Stimulated activated CD4-positive, alpha-beta T cell treated with anti-CD3 and anti-CD28 coated beads, Interleukin-1b, Interleukin-23, amount 100 ng/mL, for 24 hours (primary cell): ENCODE measurements around the gene C2orf49.
"Not testable (repeated sequence)": the region's sequence is repeated elsewhere in the genome, so short reads cannot be mapped to it uniquely, and the experiment has no call there.

Experiments
- DNase-seq, 4 experiments: peaks; one replicate each; pipeline ENCODE4 v3.0.0-alpha.2; 2020; ENCODE audit warnings: low read depth in 4 of 4, low spot score in 1 of 4

C2orf49 gene

GRCh38 chr2:105320651-105321215 is 16.6 kb upstream of the C2orf49 start:
- DNase-seq = no peak

- DNase-seq = no peak
Measured at GRCh38 chr2:105321875-105322646, 15.3 kb upstream of the C2orf49 start.

- no peak for DNase-seq
Measured at GRCh38 chr2:105323111-105323510, 14.2 kb upstream of the C2orf49 start.

- DNase-seq = no peak
Measured at GRCh38 chr2:105324101-105324500, 13.2 kb upstream of the C2orf49 start.

- DNase-seq = no peak
Measured at GRCh38 chr2:105324732-105325131, 12.6 kb upstream of the C2orf49 start.

- no peak for DNase-seq
Measured at GRCh38 chr2:105325389-105325963, 11.9 kb upstream of the C2orf49 start.

GRCh38 chr2:105327271-105327670 is 10.1 kb upstream of the C2orf49 start:
- DNase-seq = not testable (repeated sequence)

GRCh38 chr2:105327690-105328089 is 9.7 kb upstream of the C2orf49 start:
- no peak for DNase-seq

- peak in 1 of 4 experiments; percentile 4 for DNase-seq
Measured at GRCh38 chr2:105328281-105329196, 8.8 kb upstream of the C2orf49 start.

GRCh38 chr2:105329197-105329554 is 8.2 kb upstream of the C2orf49 start:
- DNase-seq = peak in 2 of 4 experiments; percentile 7 to 15

- DNase-seq = peak in 3 of 4 experiments; percentile 20 to 51 (median 32)
Measured at GRCh38 chr2:105329561-105330495, 7.5 kb upstream of the C2orf49 start, which contains the start of gene TGFBRAP1. Gene TGFBRAP1 (minus strand): TSS chr2:105329735. CDS start chr2:105308301, 21,434 bp downstream.

- peak in 1 of 4 experiments; percentile 5 for DNase-seq
Measured at GRCh38 chr2:105330681-105331375, 6.5 kb upstream of the C2orf49 start.

- DNase-seq = no peak
Measured at GRCh38 chr2:105334211-105334610, 3.1 kb upstream of the C2orf49 start.

GRCh38 chr2:105335469-105335868 is 1.9 kb upstream of the C2orf49 start:
- no peak for DNase-seq

GRCh38 chr2:105336786-105337121 is 586 bp upstream of the C2orf49 start:
- no peak for DNase-seq

GRCh38 chr2:105338020-105338385 is 663 bp downstream of the C2orf49 start:
- DNase-seq = no peak

GRCh38 chr2:105339414-105339813 is 2.1 kb downstream of the C2orf49 start:
- no peak for DNase-seq

- DNase-seq = no peak
Measured at GRCh38 chr2:105344704-105345345, 7.5 kb downstream of the C2orf49 start.

GRCh38 chr2:105357122-105357521 is 19.8 kb downstream of the C2orf49 start:
- no peak for DNase-seq
